ENCODE data around the gene TLCD2. TPM values are rescaled to one million over a fixed set of nuclear protein-coding genes. Genes with fewer than 3 reads are reported as not detected.
A peak's percentile ranks its signal among the peaks of the same experiment; 100 is the strongest.

The TLCD2 gene
- total RNA-seq, 5 donors from 2014 or later (not counting 1 experiment from before 2014, with no cell fraction given): 0.25 to 0.82 (median 0.59) TPM

- peaks cover 2 to 40% of the 10 kb centered on the region in 2 experiments for H3K4me1 ChIP-seq (ENCODE audit: control insufficient read depth in 1 of 2, extremely low read depth in 1 of 2, insufficient read depth in 2 of 2, low read length in 2 of 2)
- ATAC-seq (replicated peaks in 1 of 4): no peak
- ChIA-PET CTCF (no interaction called here), POLR2A (no interaction called here)
- Mint-ChIP-seq H3K4me1 (peaks cover 9 to 32% (median 23%) of the 10 kb centered on the region in 3 donors), H3K9me3 (no peaks in the 10 kb centered on the region), H3K27me3 (no peaks in the 10 kb centered on the region), H3K4me3 (no peak overlapping the region), H3K36me3 (peaks cover 18% of the 10 kb centered on the region), H3K27ac (no peak overlapping the region)
- no peaks in the 10 kb centered on the region for H3K9me3 ChIP-seq
- H3K27ac ChIP-seq (ENCODE audit: low read length): no peak overlapping the region
- H3K4me3 ChIP-seq (ENCODE audit: control insufficient read depth in 1 of 2, extremely low read depth in 1 of 2, low read length in 1 of 2): no peak overlapping the region
- no peak for DNase-seq
- 81% methylated on average over 9 of the region's 10 CpGs for WGBS (ENCODE audit: insufficient coverage)
- H3K27me3 ChIP-seq (replicated peaks in 1 of 2; ENCODE audit: control insufficient read depth in 2 of 2, extremely low read depth in 1 of 2, insufficient read depth in 2 of 2, low read length in 1 of 2): no peaks in the 10 kb centered on the region
- peaks cover 20 to 70% of the 10 kb centered on the region in 2 donors for H3K36me3 ChIP-seq (ENCODE audit: control insufficient read depth in 2 of 2, extremely low read depth in 1 of 2, insufficient read depth in 1 of 2, low read length in 1 of 2)
These were observed 21.0 kb upstream of the TLCD2 start for GRCh38 chr17:1731194-1731506.

- Mint-ChIP-seq H3K27me3 (no peaks in the 10 kb centered on the region), H3K9me3 (no peaks in the 10 kb centered on the region), H3K4me1 (peaks cover 13 to 36% (median 29%) of the 10 kb centered on the region in 3 donors), H3K4me3 (no peak overlapping the region), H3K36me3 (peaks cover 20% of the 10 kb centered on the region), H3K27ac (no peak overlapping the region)
- 94% methylated on average over 28 of the region's 40 CpGs for WGBS (ENCODE audit: insufficient coverage)
- ATAC-seq (replicated peaks in 1 of 4) (no peak), DNase-seq (no peak)
- ChIA-PET POLR2A (no interaction called here), CTCF (no interaction called here)
- Histone ChIP-seq H3K27me3 (replicated peaks in 1 of 2; ENCODE audit: control insufficient read depth in 2 of 2, extremely low read depth in 1 of 2, insufficient read depth in 2 of 2, low read length in 1 of 2) (no peaks in the 10 kb centered on the region), H3K4me3 (ENCODE audit: control insufficient read depth in 1 of 2, extremely low read depth in 1 of 2, low read length in 1 of 2) (no peak overlapping the region), H3K36me3 (ENCODE audit: control insufficient read depth in 2 of 2, extremely low read depth in 1 of 2, insufficient read depth in 1 of 2, low read length in 1 of 2) (peaks cover 20 to 67% of the 10 kb centered on the region in 2 donors), H3K4me1 (ENCODE audit: control insufficient read depth in 1 of 2, extremely low read depth in 1 of 2, insufficient read depth in 2 of 2, low read length in 2 of 2) (peaks cover 6 to 42% of the 10 kb centered on the region in 2 experiments), H3K9me3 (no peaks in the 10 kb centered on the region), H3K27ac (ENCODE audit: low read length) (no peak overlapping the region)
These were observed 20.4 kb upstream of the TLCD2 start for GRCh38 chr17:1730326-1731193.

GRCh38 chr17:1729966-1730325, 19.8 kb upstream of the TLCD2 start:
- Histone ChIP-seq H3K27me3 (replicated peaks in 1 of 2; ENCODE audit: control insufficient read depth in 2 of 2, extremely low read depth in 1 of 2, insufficient read depth in 2 of 2, low read length in 1 of 2) (no peaks in the 10 kb centered on the region), H3K9me3 (no peaks in the 10 kb centered on the region), H3K4me1 (ENCODE audit: control insufficient read depth in 1 of 2, extremely low read depth in 1 of 2, insufficient read depth in 2 of 2, low read length in 2 of 2) (peaks cover 10 to 48% of the 10 kb centered on the region in 2 experiments), H3K27ac (ENCODE audit: low read length) (no peak overlapping the region), H3K4me3 (ENCODE audit: control insufficient read depth in 1 of 2, extremely low read depth in 1 of 2, low read length in 1 of 2) (no peak overlapping the region), H3K36me3 (ENCODE audit: control insufficient read depth in 2 of 2, extremely low read depth in 1 of 2, insufficient read depth in 1 of 2, low read length in 1 of 2) (peaks cover 20 to 63% of the 10 kb centered on the region in 2 donors)
- peaks cover 18 to 37% (median 34%) of the 10 kb centered on the region in 3 donors for H3K4me1 Mint-ChIP-seq
- DNase-seq: no peak
- no peaks in the 10 kb centered on the region for H3K9me3 Mint-ChIP-seq
- ChIA-PET POLR2A (no interaction called here), CTCF (no interaction called here)
- no peak overlapping the region for H3K27ac Mint-ChIP-seq
- H3K27me3 Mint-ChIP-seq: no peaks in the 10 kb centered on the region
- H3K4me3 Mint-ChIP-seq: no peak overlapping the region
- 97% methylated on average over 13 of the region's 15 CpGs for WGBS (ENCODE audit: insufficient coverage)
- H3K36me3 Mint-ChIP-seq: peaks cover 21% of the 10 kb centered on the region
- no peak for ATAC-seq (replicated peaks in 1 of 4)

- Histone ChIP-seq H3K27ac (ENCODE audit: low read length) (no peak overlapping the region), H3K4me1 (ENCODE audit: control insufficient read depth in 1 of 2, extremely low read depth in 1 of 2, insufficient read depth in 2 of 2, low read length in 2 of 2) (peaks cover 17 to 62% of the 10 kb centered on the region in 2 experiments), H3K27me3 (replicated peaks in 1 of 2; ENCODE audit: control insufficient read depth in 2 of 2, extremely low read depth in 1 of 2, insufficient read depth in 2 of 2, low read length in 1 of 2) (no peaks in the 10 kb centered on the region), H3K9me3 (no peaks in the 10 kb centered on the region), H3K36me3 (ENCODE audit: control insufficient read depth in 2 of 2, extremely low read depth in 1 of 2, insufficient read depth in 1 of 2, low read length in 1 of 2) (peaks cover 20 to 48% of the 10 kb centered on the region in 2 donors), H3K4me3 (ENCODE audit: control insufficient read depth in 1 of 2, extremely low read depth in 1 of 2, low read length in 1 of 2) (no peak overlapping the region)
- Mint-ChIP-seq H3K4me1 (peaks cover 26 to 41% (median 40%) of the 10 kb centered on the region in 3 donors), H3K27ac (no peak overlapping the region), H3K27me3 (no peaks in the 10 kb centered on the region), H3K4me3 (peak overlapping the region in 1 of 3 donors; percentile 12), H3K36me3 (peaks cover 16% of the 10 kb centered on the region), H3K9me3 (no peaks in the 10 kb centered on the region)
- DNase-seq: no peak
- CTCF ChIA-PET: no interaction called here
- ATAC-seq (replicated peaks in 1 of 4): no peak
- 97% methylated on average over 27 of the region's 28 CpGs for WGBS (ENCODE audit: insufficient coverage)
- POLR2A ChIA-PET: interaction anchor here (0.5 to 0.6 kb wide), 2 partner anchors 96 to 398 kb away, joined by 3 to 4 read pairs; no protein-coding TSS in a partner anchor
These were observed 17.9 kb upstream of the TLCD2 start for GRCh38 chr17:1727876-1728630.

- Histone ChIP-seq H3K27ac (ENCODE audit: low read length) (no peak overlapping the region), H3K4me3 (ENCODE audit: control insufficient read depth in 1 of 2, extremely low read depth in 1 of 2, low read length in 1 of 2) (no peak overlapping the region), H3K9me3 (no peaks in the 10 kb centered on the region), H3K27me3 (replicated peaks in 1 of 2; ENCODE audit: control insufficient read depth in 2 of 2, extremely low read depth in 1 of 2, insufficient read depth in 2 of 2, low read length in 1 of 2) (no peaks in the 10 kb centered on the region), H3K4me1 (ENCODE audit: control insufficient read depth in 1 of 2, extremely low read depth in 1 of 2, insufficient read depth in 2 of 2, low read length in 2 of 2) (peaks cover 18 to 70% of the 10 kb centered on the region in 2 experiments), H3K36me3 (ENCODE audit: control insufficient read depth in 2 of 2, extremely low read depth in 1 of 2, insufficient read depth in 1 of 2, low read length in 1 of 2) (peaks cover 20 to 41% of the 10 kb centered on the region in 2 donors)
- ChIA-PET CTCF (no interaction called here), POLR2A (no interaction called here)
- H3K27me3 Mint-ChIP-seq: no peaks in the 10 kb centered on the region
- H3K27ac Mint-ChIP-seq: no peak overlapping the region
- peaks cover 33 to 48% (median 46%) of the 10 kb centered on the region in 3 donors for H3K4me1 Mint-ChIP-seq
- H3K4me3 Mint-ChIP-seq: peak overlapping the region in 1 of 3 donors; percentile 9
- H3K9me3 Mint-ChIP-seq: no peaks in the 10 kb centered on the region
- no peak for DNase-seq
- no peak for ATAC-seq (replicated peaks in 1 of 4)
- 98% methylated on average over 21 of the region's 21 CpGs for WGBS (ENCODE audit: insufficient coverage)
- peaks cover 14% of the 10 kb centered on the region for H3K36me3 Mint-ChIP-seq
These were observed 17.1 kb upstream of the TLCD2 start for GRCh38 chr17:1727258-1727789.

- H3K27ac ChIP-seq (ENCODE audit: low read length): no peak overlapping the region
- ChIA-PET CTCF (no interaction called here), POLR2A (no interaction called here)
- H3K27me3 ChIP-seq (replicated peaks in 1 of 2; ENCODE audit: control insufficient read depth in 2 of 2, extremely low read depth in 1 of 2, insufficient read depth in 2 of 2, low read length in 1 of 2): no peaks in the 10 kb centered on the region
- Mint-ChIP-seq H3K36me3 (peaks cover 14% of the 10 kb centered on the region), H3K27ac (no peak overlapping the region), H3K9me3 (no peaks in the 10 kb centered on the region), H3K27me3 (no peaks in the 10 kb centered on the region), H3K4me3 (peak overlapping the region in 2 of 3 donors; percentile 36 to 82), H3K4me1 (peaks cover 33 to 50% (median 48%) of the 10 kb centered on the region in 3 donors)
- WGBS (ENCODE audit: insufficient coverage): 98% methylated on average over 14 of the region's 18 CpGs
- ATAC-seq (replicated peaks in 1 of 4): no peak
- H3K9me3 ChIP-seq: no peaks in the 10 kb centered on the region
- H3K4me1 ChIP-seq (ENCODE audit: control insufficient read depth in 1 of 2, extremely low read depth in 1 of 2, insufficient read depth in 2 of 2, low read length in 2 of 2): peaks cover 20 to 73% of the 10 kb centered on the region in 2 experiments
- peaks cover 20 to 41% of the 10 kb centered on the region in 2 donors for H3K36me3 ChIP-seq (ENCODE audit: control insufficient read depth in 2 of 2, extremely low read depth in 1 of 2, insufficient read depth in 1 of 2, low read length in 1 of 2)
- DNase-seq: no peak
- no peak overlapping the region for H3K4me3 ChIP-seq (ENCODE audit: control insufficient read depth in 1 of 2, extremely low read depth in 1 of 2, low read length in 1 of 2)
These were observed 16.6 kb upstream of the TLCD2 start for GRCh38 chr17:1726626-1727257.
